GM12878 (cell line): ENCODE data around the gene CNKSR3. TPM values are rescaled to one million over a fixed set of nuclear protein-coding genes. Genes with fewer than 3 reads are reported as not detected.

ENCODE experiments used
- ATF2 ChIP-seq: IDR thresholded peaks from 2 replicates; pipeline ENCODE4 v1.6.1; 2012; ENCODE audit warnings: low read length, inconsistent platforms
- CBX5 ChIP-seq: sonication (generic); IDR thresholded peaks from 2 replicates; pipeline ENCODE4 v1.6.1; 2016; ENCODE audit warnings: low read depth, moderate library complexity, mild to moderate bottlenecking, inconsistent platforms
- E4F1 ChIP-seq: fragments of 450-650 bp; IDR thresholded peaks from 2 replicates; pipeline ENCODE4 v1.6.1; 2018; ENCODE audit warnings: borderline replicate concordance, mild to moderate bottlenecking; ENCODE audit not compliant: partially characterized antibody
- KDM1A ChIP-seq: fragments of 200-600 bp; sonication (generic); IDR thresholded peaks from 2 replicates; pipeline ENCODE4 v1.6.1; 2016; ENCODE audit warnings: borderline replicate concordance
- NRF1 ChIP-seq: conservative IDR thresholded peaks from 2 replicates; pipeline ENCODE4 v1.6.1; 2011; ENCODE audit warnings: mild to moderate bottlenecking, low read depth, low read length, improper control_type of control experiment
- SPI1 ChIP-seq: IDR thresholded peaks from 2 replicates; pipeline ENCODE4 v1.6.1; 2011; ENCODE audit warnings: low read depth, mild to moderate bottlenecking, low read length, moderate library complexity, borderline replicate concordance; ENCODE audit not compliant: insufficient read depth
- polyA plus RNA-seq, 11 experiments: library from polyadenylated mRNA; depleted of rRNA in 4 of 11; unstranded in 6 of 11; stranded (reverse) in 5 of 11; fragments of >200 nt; fragmentation: Nextera tagmentation in 4 of 11; fragmentation: Illumina TruSeq in 1 of 11; extraction: Ambion mirVana in 4 of 11; extraction: Trizol in 1 of 11; gene quantifications; 1 replicate in 1 of 11; 2 replicates in 10 of 11; pipeline versions ENCODE4 v1.2.1 to v1.2.3, GENCODE V29; 2011 to 2016; ENCODE audit warnings: inconsistent platforms in 2 of 11, missing spikeins in 2 of 11, low read depth in 1 of 11
- small RNA-seq: library from RNA; depleted of rRNA; stranded (forward); fragments of <200 nt; gene quantifications from one replicate; pipeline ENCODE3, GENCODE V24; 2014
- total RNA-seq, 4 experiments: library from RNA; depleted of rRNA in 3 of 4; stranded (reverse); fragments of >200 nt in 3 of 4; fragmentation: Illumina TruSeq in 1 of 4; extraction: Trizol in 1 of 4; gene quantifications; 2 replicates each; pipeline versions ENCODE4 v1.2.1 to v1.2.3, GENCODE V29; 2013 to 2021

The CNKSR3 gene
- total and polyA plus RNA-seq, 10 of the 15 experiments (the other 5 are each of a cell fraction or from before 2014, with no cell fraction given): under 0.01 to 0.48 (median 0.12) TPM; not detected in 2

- no peak for TF ChIP-seq E4F1
- TF ChIP-seq SPI1: no peak
- TF ChIP-seq ATF2: no peak
- TF ChIP-seq CBX5: no peak
- no peak for TF ChIP-seq KDM1A
- TF ChIP-seq NRF1: no peak
These were observed 169.1 kb downstream of the CNKSR3 start (continued) for GRCh38 chr6:154341336-154341735.

Small RNA genes lying within 50 kb of the gene (small RNA-seq; reads per million reads assigned to genes)
- gene AL357075.2: not detected

Other genes starting within 250 kb of the CNKSR3 start
- 6.4 and 7.2 TPM in 2 replicates for gene IPCEF1, start 153.9 kb downstream of the CNKSR3 start, total RNA-seq (2014; rRNA removed)
- gene IPCEF1, start 153.9 kb downstream of the CNKSR3 start, total RNA-seq (2014; rRNA removed; fragmentation: Illumina TruSeq; extraction: Trizol): 6.6 and 7.1 TPM in 2 replicates
- 4.9 and 6.8 TPM in 2 replicates for gene IPCEF1, start 153.9 kb downstream of the CNKSR3 start, total RNA-seq (2021)
- gene IPCEF1, start 153.9 kb downstream of the CNKSR3 start, polyA plus RNA-seq (2011; rRNA removed): 137 and 214 TPM in 2 replicates
- 4.4 and 6.9 TPM in 2 replicates for gene IPCEF1, start 153.9 kb downstream of the CNKSR3 start, polyA plus RNA-seq (2014; fragmentation: Illumina TruSeq; extraction: Trizol)
- gene IPCEF1, start 153.9 kb downstream of the CNKSR3 start, polyA plus RNA-seq (2014; fragmentation: Nextera tagmentation; extraction: Ambion mirVana): 1 to 10 TPM; 1.3 to 2.7 TPM
- 3.2 and 3.9 TPM in 2 replicates for gene IPCEF1, start 153.9 kb downstream of the CNKSR3 start, polyA plus RNA-seq (2014; rRNA removed)
- 1 to 10 TPM; 1.4 to 2.1 TPM for gene IPCEF1, start 153.9 kb downstream of the CNKSR3 start, polyA plus RNA-seq (2016; fragmentation: Nextera tagmentation; extraction: Ambion mirVana)
- gene SCAF8, start 222.7 kb upstream of the CNKSR3 start, total RNA-seq (2014; rRNA removed): 17.6 TPM in 2 replicates
- gene SCAF8, start 222.7 kb upstream of the CNKSR3 start, total RNA-seq (2014; rRNA removed; fragmentation: Illumina TruSeq; extraction: Trizol): 24.7 and 25.9 TPM in 2 replicates
- 27.0 and 28.8 TPM in 2 replicates for gene SCAF8, start 222.7 kb upstream of the CNKSR3 start, total RNA-seq (2021)
- 20.8 and 20.9 TPM in 2 replicates for gene SCAF8, start 222.7 kb upstream of the CNKSR3 start, polyA plus RNA-seq (2011; rRNA removed)
- gene SCAF8, start 222.7 kb upstream of the CNKSR3 start, polyA plus RNA-seq (2014; fragmentation: Illumina TruSeq; extraction: Trizol): 27.9 and 35.0 TPM in 2 replicates
- gene SCAF8, start 222.7 kb upstream of the CNKSR3 start, polyA plus RNA-seq (2014; fragmentation: Nextera tagmentation; extraction: Ambion mirVana): 1 to 10 TPM; 8.1 to 8.5 TPM
- 13.0 and 14.0 TPM in 2 replicates for gene SCAF8, start 222.7 kb upstream of the CNKSR3 start, polyA plus RNA-seq (2014; rRNA removed)
- 10 to 100 TPM; 12.4 to 14.2 TPM for gene SCAF8, start 222.7 kb upstream of the CNKSR3 start, polyA plus RNA-seq (2016; fragmentation: Nextera tagmentation; extraction: Ambion mirVana)